Measurements from ENCODE around the gene PKP1. TPM values are rescaled to one million over a fixed set of nuclear protein-coding genes. Genes with fewer than 3 reads are reported as not detected.
"Not testable (repeated sequence)": the region's sequence is repeated elsewhere in the genome, so short reads cannot be mapped to it uniquely, and the experiment has no call there.

PKP1 gene
- total RNA-seq = 0.09 TPM

- DNase-seq (ENCODE audit: low spot score) = no peak
Measured at GRCh38 chr1:201282931-201283829, at the start of gene PKP1. Gene PKP1, plus strand, starts transcription at chr1:201283506. Its CDS starts 197 bp downstream, at chr1:201283703.

GRCh38 chr1:201239646-201240045 lies 43.7 kb upstream of the PKP1 start:
- not testable (repeated sequence) for DNase-seq (ENCODE audit: low spot score)

GRCh38 chr1:201240171-201240570 lies 43.1 kb upstream of the PKP1 start:
- DNase-seq (ENCODE audit: low spot score) = no peak

- DNase-seq (ENCODE audit: low spot score) = no peak
Measured at GRCh38 chr1:201241736-201242135, 41.6 kb upstream of the PKP1 start.

- peak; percentile 50 for DNase-seq (ENCODE audit: low spot score)
Measured at GRCh38 chr1:201245082-201245481, 38.2 kb upstream of the PKP1 start.

- DNase-seq (ENCODE audit: low spot score) = no peak
Measured at GRCh38 chr1:201248721-201249559, 34.4 kb upstream of the PKP1 start.

- peak; percentile 9 for DNase-seq (ENCODE audit: low spot score)
Measured at GRCh38 chr1:201250326-201251011, 32.8 kb upstream of the PKP1 start.

GRCh38 chr1:201251411-201251810 lies 31.9 kb upstream of the PKP1 start:
- no peak for DNase-seq (ENCODE audit: low spot score)

GRCh38 chr1:201251851-201252430 lies 31.4 kb upstream of the PKP1 start:
- no peak for DNase-seq (ENCODE audit: low spot score)

- DNase-seq (ENCODE audit: low spot score) = no peak
Measured at GRCh38 chr1:201252944-201253371, 30.3 kb upstream of the PKP1 start.

GRCh38 chr1:201253411-201253810 lies 29.9 kb upstream of the PKP1 start:
- DNase-seq (ENCODE audit: low spot score) = peak; percentile 9

GRCh38 chr1:201253906-201254624 lies 29.2 kb upstream of the PKP1 start:
- DNase-seq (ENCODE audit: low spot score) = peak; percentile 8

GRCh38 chr1:201254625-201255478 lies 28.5 kb upstream of the PKP1 start:
- peak; percentile 38 for DNase-seq (ENCODE audit: low spot score)

GRCh38 chr1:201255479-201256362 lies 27.6 kb upstream of the PKP1 start:
- peak; percentile 9 for DNase-seq (ENCODE audit: low spot score)

GRCh38 chr1:201258132-201258531 lies 25.2 kb upstream of the PKP1 start:
- not testable (repeated sequence) for DNase-seq (ENCODE audit: low spot score)

- no peak for DNase-seq (ENCODE audit: low spot score)
Measured at GRCh38 chr1:201258763-201259230, 24.5 kb upstream of the PKP1 start.

GRCh38 chr1:201259476-201260235 lies 23.6 kb upstream of the PKP1 start:
- no peak for DNase-seq (ENCODE audit: low spot score)

GRCh38 chr1:201260236-201260590 lies 23.1 kb upstream of the PKP1 start:
- no peak for DNase-seq (ENCODE audit: low spot score)

Measured in mucosa of gallbladder (tissue), 1 donor.